Endothelial cell of umbilical vein (primary cell): ENCODE data around the gene TBX4. TPM values are rescaled to one million over a fixed set of nuclear protein-coding genes. Genes with fewer than 3 reads are reported as not detected.
A peak's percentile ranks its signal among the peaks of the same experiment; 100 is the strongest.

Source experiments
- BruUV-seq: library from RNA; stranded (reverse); fragments of 400-500 nt; replicated peaks from 2 replicates; lab custom pipeline; 2021; lab: Mats Ljungman, UMichigan
- CTCF ChIA-PET: fragments of 300-600, 350-600 bp; sonication (Branson Sonifier 250); formaldehyde crosslinking; loops from one replicate; lab custom pipeline; 2021; ENCODE audit warnings: antibody characterized with exemption, inconsistent platforms; lab: Charles Lee
- POLR2A ChIA-PET: fragments of 300-600, 350-600 bp; sonication (Branson Sonifier 250); formaldehyde crosslinking; loops from one replicate; lab custom pipeline; 2021; ENCODE audit warnings: antibody characterized with exemption, inconsistent platforms; lab: Charles Lee
- DNase-seq: peaks from one replicate; pipeline ENCODE4 v3.0.0-alpha.2; 2011; ENCODE audit warnings: low read depth, low spot score
- FAIRE-seq: peaks from 2 replicates; lab custom pipeline; 2011; peaks lifted over from hg19 to GRCh38; lab: Jason Lieb, UNC
- H2AFZ ChIP-seq: 2 replicates; pipeline ENCODE4 v1.6.0; 2012; ENCODE audit warnings: low read depth, low read length, control low read depth, inconsistent platforms
- H3K27ac ChIP-seq: 2 replicates; pipeline ENCODE4 v1.5.1; 2011; ENCODE audit warnings: low read depth, mild to moderate bottlenecking, control low read depth, low read length, moderate library complexity; ENCODE audit not compliant: insufficient read depth
- H3K27me3 ChIP-seq, 2 experiments: 2 replicates each; pipeline versions ENCODE4 v1.6.0 to v1.6.1; 2011; ENCODE audit warnings: low read length in 2 of 2, mixed read lengths in 1 of 2; ENCODE audit not compliant: control insufficient read depth in 2 of 2, insufficient read depth in 2 of 2
- H3K36me3 ChIP-seq, 2 experiments: 2 replicates in 1 of 2; 3 replicates in 1 of 2; pipeline ENCODE4 v1.5.1; 2011; ENCODE audit warnings: low read length in 2 of 2, mild to moderate bottlenecking in 1 of 2, moderate library complexity in 1 of 2; ENCODE audit not compliant: control insufficient read depth in 2 of 2, insufficient read depth in 2 of 2; ENCODE audit errors: extremely low read depth in 1 of 2
- H3K4me1 ChIP-seq: 3 replicates; pipeline ENCODE4 v1.5.1; 2011; ENCODE audit warnings: mild to moderate bottlenecking, low read length; ENCODE audit not compliant: control insufficient read depth, insufficient read depth; ENCODE audit errors: extremely low read depth
- H3K4me2 ChIP-seq: 2 replicates; pipeline ENCODE4 v1.6.1; 2011; ENCODE audit warnings: low read length, control low read depth, mixed read lengths; ENCODE audit not compliant: insufficient read depth
- H3K4me3 ChIP-seq, 3 experiments: fragments of 200-600 bp in 1 of 3; sonication (generic), shearing (Covaris generic) in 1 of 3; replicated peaks in 1 of 3; 2 replicates each; pipeline ENCODE4 v1.5.1; 2011 to 2016; ENCODE audit warnings: control low read depth in 3 of 3, low read length in 3 of 3, mild to moderate bottlenecking in 2 of 3, inconsistent platforms in 1 of 3, low read depth in 1 of 3, moderate library complexity in 1 of 3; ENCODE audit not compliant: insufficient read depth in 1 of 3
- H3K79me2 ChIP-seq: 2 replicates; pipeline ENCODE4 v1.6.0; 2012; ENCODE audit warnings: low read length, inconsistent platforms; ENCODE audit not compliant: control insufficient read depth, insufficient read depth
- H3K9ac ChIP-seq: replicated peaks from 2 replicates; pipeline ENCODE3; 2011; ENCODE audit warnings: low read length, control low read depth; ENCODE audit not compliant: insufficient read depth; ENCODE audit errors: extremely low read depth
- H3K9me1 ChIP-seq: replicated peaks from 3 replicates; pipeline ENCODE4 v1.6.0; 2011; ENCODE audit warnings: mild to moderate bottlenecking, low read length; ENCODE audit not compliant: control insufficient read depth, insufficient read depth; ENCODE audit errors: extremely low read depth
- H3K9me3 ChIP-seq: replicated peaks from 2 replicates; pipeline ENCODE4 v1.5.1; 2012; ENCODE audit warnings: low read length, inconsistent platforms; ENCODE audit not compliant: control insufficient read depth, insufficient read depth
- H4K20me1 ChIP-seq: replicated peaks from 2 replicates; pipeline ENCODE3; 2011; ENCODE audit warnings: mild to moderate bottlenecking, low read length; ENCODE audit not compliant: control insufficient read depth, insufficient read depth; ENCODE audit errors: extremely low read depth
- CTCF ChIP-seq, 2 donors: IDR thresholded peaks; 1 replicate in 1 of 2; 2 replicates in 1 of 2; pipeline ENCODE4 v1.5.1; 2011; ENCODE audit warnings: low read length in 2 of 2, mild to moderate bottlenecking in 2 of 2, moderate library complexity in 2 of 2, control low read depth in 1 of 2, inconsistent platforms in 1 of 2, low read depth in 1 of 2; ENCODE audit not compliant: insufficient read depth in 1 of 2; ENCODE audit errors: extremely low read depth in 1 of 2
- EZH2 ChIP-seq: IDR thresholded peaks from 2 replicates; pipeline ENCODE4 v1.6.1; 2012; ENCODE audit warnings: borderline replicate concordance, low read depth, mild to moderate bottlenecking, moderate library complexity, low read length, inconsistent platforms; ENCODE audit not compliant: severe bottlenecking
- POLR2A ChIP-seq: IDR thresholded peaks from 2 replicates; pipeline ENCODE4 v1.6.1; 2012; ENCODE audit warnings: low read depth, mild to moderate bottlenecking, control low read depth, low read length
- POLR2AphosphoS5 ChIP-seq: IDR thresholded peaks from 2 replicates; pipeline ENCODE4 v1.6.1; 2012; ENCODE audit warnings: low read depth, mild to moderate bottlenecking, control low read depth, low read length, moderate library complexity; ENCODE audit not compliant: insufficient read depth
- dilution Hi-C: fragments of 300-500 bp; cut with MboI; formaldehyde crosslinking; loops from one replicate; pipeline ENCODE4 v1.15.0; 2019; ENCODE audit warnings: low sequenced_read_pairs; ENCODE audit not compliant: extremely low pct_ligation_motif_present
- intact Hi-C: fragments of 100-400 bp; cut with micrococcal nuclease; formaldehyde crosslinking; loops from one replicate; pipeline ENCODE4 v1.10.0; 2022
- polyA plus RNA-seq, 4 experiments: library from polyadenylated mRNA; depleted of rRNA in 3 of 4; stranded (reverse) in 3 of 4; unstranded in 1 of 4; fragments of >200 nt; gene quantifications; 2 replicates each; pipeline versions ENCODE4 v1.2.1 to v1.2.3, GENCODE V29; 2011 to 2012; ENCODE audit warnings: missing spikeins in 1 of 4
- total RNA-seq: library from RNA; stranded (reverse); gene quantifications from 2 replicates; pipeline ENCODE4 v1.2.3, GENCODE V29; 2021

TBX4 gene
- total and polyA plus RNA-seq, 2 donors (not counting 3 experiments of a cell fraction or from before 2014, with no cell fraction given): not detected

DNA sequence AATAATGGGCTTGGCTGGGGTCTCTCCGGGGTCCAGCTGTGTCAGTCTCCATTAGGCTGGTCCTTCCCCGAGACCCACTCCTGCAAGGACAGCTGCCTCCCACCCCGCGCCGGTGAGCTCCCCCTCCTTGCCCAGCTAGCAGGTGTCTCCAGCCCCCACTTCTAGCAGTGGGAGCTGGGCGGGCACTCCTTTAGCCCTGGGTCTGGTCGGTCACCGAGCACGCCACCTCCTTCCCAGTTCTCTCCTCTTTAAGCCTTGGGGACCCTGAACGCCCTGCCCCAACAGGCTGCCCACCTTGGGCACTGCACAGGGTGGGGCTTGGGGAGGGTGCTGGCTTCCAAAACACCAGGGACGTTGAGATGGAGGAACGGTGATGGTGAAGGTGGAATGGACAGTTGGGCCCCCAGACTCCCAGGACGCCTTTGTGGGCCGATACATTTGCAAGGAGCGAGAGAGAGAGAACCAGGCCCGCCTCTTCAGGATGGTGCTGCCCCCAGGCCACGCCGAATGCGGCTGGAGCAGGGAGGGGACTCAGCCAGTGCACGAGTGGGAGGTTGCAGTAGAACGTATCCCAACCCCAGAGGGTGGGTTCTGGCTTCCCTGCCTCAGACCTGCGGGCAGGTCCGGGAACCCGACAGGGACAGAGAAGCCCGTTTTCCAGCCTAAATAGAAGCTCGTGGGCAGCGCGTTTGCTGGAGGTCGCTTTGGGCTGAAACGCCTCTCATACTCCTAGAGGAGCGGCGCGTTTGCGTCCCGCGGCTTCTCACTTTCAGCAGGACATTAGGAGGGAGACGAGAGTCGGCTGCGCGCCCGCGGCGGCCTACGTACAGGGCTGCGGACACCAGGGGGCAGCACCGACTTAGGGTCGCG is 41.8 kb upstream of the TBX4 start:
- POLR2A ChIA-PET: no interaction called here
- H3K9me1 ChIP-seq: no peaks in the 10 kb centered on the region
- CTCF ChIA-PET: interaction anchor here (0.9 to 6.4 kb wide), 10 partner anchors 11 to 690 kb away, joined by 3 to 53 read pairs (median 10); partner anchors contain the start of gene TBX2
- dilution Hi-C loops (no loop called here), intact Hi-C loops (no loop called here)
- BruUV-seq: no TSS peak
- no peaks in the 10 kb centered on the region for H4K20me1 ChIP-seq
- peaks cover 51 to 56% of the 10 kb centered on the region in 2 experiments for H3K27me3 ChIP-seq
- TF ChIP-seq POLR2AphosphoS5 (peak; percentile 22), CTCF (IDR thresholded peaks at IDR 0.05; ENCODE audit: extremely low read depth in 1 of 2, insufficient read depth in 1 of 2, low read depth in 1 of 2, low read length in 2 of 2) (peak; percentile 52 to 79), POLR2A (no peak), EZH2 (peak; percentile 84)
- FAIRE-seq: peak; percentile 58
- no peak overlapping the region for H3K9ac ChIP-seq
- H3K4me3 ChIP-seq: no peak overlapping the region
- H2AFZ ChIP-seq: no peak overlapping the region
- H3K4me2 ChIP-seq: no peak overlapping the region
- H3K4me1 ChIP-seq: peaks cover 14% of the 10 kb centered on the region
- no peak overlapping the region for H3K27ac ChIP-seq
- H3K36me3 ChIP-seq: no peaks in the 10 kb centered on the region
- peak; percentile 55 for DNase-seq
- H3K9me3 ChIP-seq: no peaks in the 10 kb centered on the region
- H3K79me2 ChIP-seq: no peaks in the 10 kb centered on the region

DNA sequence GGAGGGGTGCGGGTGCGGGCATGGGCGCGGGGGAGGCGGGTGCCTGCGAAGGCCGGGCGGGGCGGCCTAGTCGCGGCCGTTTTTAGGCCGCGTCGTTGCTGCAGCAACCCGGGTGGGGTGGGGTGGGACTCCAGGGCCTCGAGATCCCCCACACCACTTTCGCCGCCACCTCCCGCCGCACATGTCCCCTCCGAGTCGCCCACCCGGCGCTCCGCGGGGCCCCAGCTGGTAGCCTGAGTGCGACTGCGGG is 41.3 kb upstream of the TBX4 start:
- Histone ChIP-seq H3K27me3 (peaks cover 47 to 50% of the 10 kb centered on the region in 2 experiments), H2AFZ (peak overlapping the region; percentile 77), H3K27ac (no peak overlapping the region), H4K20me1 (no peaks in the 10 kb centered on the region), H3K4me2 (no peak overlapping the region), H3K4me1 (peaks cover 14% of the 10 kb centered on the region), H3K9me3 (no peaks in the 10 kb centered on the region), H3K79me2 (no peaks in the 10 kb centered on the region), H3K9me1 (no peaks in the 10 kb centered on the region), H3K4me3 (peak overlapping the region in 1 of 3 experiments; percentile 31), H3K36me3 (no peaks in the 10 kb centered on the region), H3K9ac (no peak overlapping the region)
- intact Hi-C loops (no loop called here), dilution Hi-C loops (no loop called here)
- no peak for FAIRE-seq
- CTCF ChIA-PET: interaction anchor here (1.1 to 6.4 kb wide), 8 partner anchors 10 to 699 kb away, joined by 4 to 53 read pairs (median 12); no protein-coding TSS in a partner anchor
- POLR2A ChIA-PET: no interaction called here
- peak; percentile 3 for TF ChIP-seq POLR2AphosphoS5
- TF ChIP-seq CTCF (IDR thresholded peaks at IDR 0.05; ENCODE audit: extremely low read depth in 1 of 2, insufficient read depth in 1 of 2, low read depth in 1 of 2, low read length in 2 of 2): no peak
- BruUV-seq: no TSS peak
- DNase-seq: no peak
